HG03442 (cell line): ENCODE measurements around the gene RGS11.
"Not testable (repeated sequence)": the region's sequence is repeated elsewhere in the genome, so short reads cannot be mapped to it uniquely, and the experiment has no call there.

Source experiments
- ATAC-seq: cut with Tn5 transposase; IDR thresholded peaks from one replicate; pipeline ENCODE4 v1.9.1; 2021; ENCODE audit warnings: mild to moderate bottlenecking, moderate library complexity; ENCODE audit not compliant: unreplicated experiment

The RGS11 gene

DNA sequence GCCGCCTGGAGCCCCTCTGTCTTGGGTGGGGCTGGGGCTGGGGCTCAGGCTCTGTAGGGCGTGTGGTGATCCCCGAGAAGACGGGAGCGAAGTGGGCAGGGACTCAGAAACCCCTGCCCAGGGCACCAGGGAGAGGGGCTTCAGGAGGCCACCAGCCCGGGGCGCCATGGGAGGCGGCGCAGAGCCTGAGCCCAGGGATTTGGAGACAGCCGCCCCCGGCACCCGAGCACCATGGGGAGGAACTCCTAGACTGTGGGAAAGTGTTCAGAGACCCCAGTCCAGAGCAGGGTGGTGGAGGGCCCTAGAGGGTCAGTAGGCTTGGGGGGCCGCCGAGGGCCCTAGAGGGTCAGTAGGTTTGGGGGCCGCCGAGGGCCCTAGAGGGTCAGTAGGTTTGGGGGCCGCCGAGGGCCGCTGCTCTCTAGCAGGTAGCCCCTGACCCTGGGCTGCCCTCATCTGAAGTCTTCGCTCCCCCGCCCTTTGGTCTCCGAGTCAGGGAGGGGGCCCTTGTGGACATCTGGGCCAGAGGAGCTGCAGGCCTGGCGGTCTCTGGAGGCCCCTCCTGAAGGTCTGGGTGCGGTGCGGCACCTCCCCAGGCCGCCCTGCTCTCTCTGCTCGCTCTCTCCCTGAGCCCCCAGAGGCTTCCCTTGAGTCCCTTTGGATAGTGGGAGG lies 5.4 kb upstream of the RGS11 start:
- no peak for ATAC-seq

DNA sequence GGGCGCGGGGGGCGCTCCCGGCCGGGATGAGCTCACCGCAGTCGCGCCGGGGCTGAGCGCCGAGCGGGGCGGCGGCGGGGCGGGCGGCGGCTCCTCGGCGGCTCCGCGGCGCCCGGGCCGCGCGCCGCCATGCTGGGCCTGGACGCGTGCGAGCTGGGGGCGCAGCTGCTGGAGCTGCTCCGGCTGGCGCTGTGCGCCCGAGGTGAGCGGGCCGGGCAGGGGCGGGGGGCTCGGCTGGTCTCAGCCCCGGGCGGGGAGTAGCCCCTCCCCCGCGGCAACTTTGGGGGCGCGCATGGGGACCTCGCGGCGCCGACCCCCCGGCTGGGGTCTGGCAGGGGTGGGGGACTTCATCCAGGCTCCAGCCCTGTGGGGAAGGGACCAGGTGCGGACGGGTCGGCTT lies 4.8 kb upstream of the RGS11 start, which contains the start of gene ARHGDIG:
ARHGDIG (plus strand) TSS at position 40 of the 400 bp plus-strand sequence; CDS start at position 130, 90 bp downstream.
- no peak for ATAC-seq

DNA sequence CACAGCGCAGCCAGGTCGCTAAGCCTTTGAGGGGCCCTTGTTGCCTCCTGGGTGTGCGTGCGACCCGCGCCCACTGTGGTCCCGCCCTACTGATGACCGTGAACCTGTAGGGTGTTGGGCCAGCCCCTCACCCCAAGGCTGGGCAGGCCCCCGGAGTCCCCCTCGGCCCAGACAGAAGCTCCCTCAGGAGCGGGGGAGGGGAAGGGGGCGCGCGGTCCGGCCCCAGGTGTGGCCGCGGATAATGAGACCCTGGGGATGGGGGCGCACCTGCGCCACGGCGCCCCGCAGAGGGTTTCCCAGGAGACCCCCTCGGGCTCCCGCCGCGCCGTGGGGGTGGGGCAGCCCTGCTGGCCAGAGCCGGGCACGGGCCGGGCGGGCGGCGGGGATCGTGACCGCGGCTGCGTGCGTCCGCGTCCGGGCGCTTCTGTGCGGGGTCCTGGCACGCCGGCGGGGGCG lies 4.3 kb upstream of the RGS11 start:
- no peak for ATAC-seq

DNA sequence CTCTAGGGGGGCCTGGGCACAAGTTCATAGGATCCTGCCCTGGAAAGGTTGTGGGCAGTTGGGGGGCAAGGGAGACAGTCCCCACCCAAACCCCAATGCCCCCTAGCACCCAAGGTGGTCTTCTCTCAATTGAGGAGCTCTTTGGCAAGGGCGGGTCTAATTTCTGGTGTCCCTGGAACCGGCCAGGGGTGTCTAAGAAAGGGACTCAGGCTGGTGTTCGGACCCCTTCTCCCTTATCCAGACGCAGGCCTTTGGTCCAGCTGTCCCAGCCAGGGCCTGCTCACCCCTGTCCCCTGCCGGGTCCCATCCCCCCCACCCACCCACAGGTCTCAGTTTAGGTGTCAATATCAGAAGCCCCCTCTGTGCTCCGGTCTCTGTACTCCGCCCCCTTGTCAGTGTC lies 3.8 kb upstream of the RGS11 start:
- ATAC-seq = no peak

DNA sequence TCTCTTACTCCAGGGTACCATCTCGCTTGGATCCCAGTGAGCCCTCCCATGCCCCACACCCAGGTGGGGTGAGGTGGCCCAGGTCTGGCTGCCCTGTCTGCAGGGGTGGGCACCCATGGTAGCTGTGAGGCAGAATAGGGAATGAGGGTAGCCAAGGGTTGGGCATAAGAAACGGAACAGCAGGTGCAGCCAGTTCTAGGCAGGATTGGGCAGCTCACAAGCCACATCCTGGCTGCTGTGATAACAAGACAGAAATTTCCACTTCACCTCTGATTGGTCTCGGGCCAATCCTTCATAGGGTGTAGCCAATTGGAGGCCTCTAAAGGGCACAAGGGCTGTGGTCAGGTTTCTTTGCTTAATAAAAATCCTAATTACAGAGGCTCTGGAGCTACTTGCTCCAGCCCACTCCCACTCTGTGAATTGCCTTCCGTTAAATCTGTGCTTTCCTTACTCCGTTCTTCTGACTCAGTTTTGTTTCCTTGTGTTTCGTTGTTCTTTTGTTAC lies 3.2 kb upstream of the RGS11 start:
- ATAC-seq = no peak

DNA sequence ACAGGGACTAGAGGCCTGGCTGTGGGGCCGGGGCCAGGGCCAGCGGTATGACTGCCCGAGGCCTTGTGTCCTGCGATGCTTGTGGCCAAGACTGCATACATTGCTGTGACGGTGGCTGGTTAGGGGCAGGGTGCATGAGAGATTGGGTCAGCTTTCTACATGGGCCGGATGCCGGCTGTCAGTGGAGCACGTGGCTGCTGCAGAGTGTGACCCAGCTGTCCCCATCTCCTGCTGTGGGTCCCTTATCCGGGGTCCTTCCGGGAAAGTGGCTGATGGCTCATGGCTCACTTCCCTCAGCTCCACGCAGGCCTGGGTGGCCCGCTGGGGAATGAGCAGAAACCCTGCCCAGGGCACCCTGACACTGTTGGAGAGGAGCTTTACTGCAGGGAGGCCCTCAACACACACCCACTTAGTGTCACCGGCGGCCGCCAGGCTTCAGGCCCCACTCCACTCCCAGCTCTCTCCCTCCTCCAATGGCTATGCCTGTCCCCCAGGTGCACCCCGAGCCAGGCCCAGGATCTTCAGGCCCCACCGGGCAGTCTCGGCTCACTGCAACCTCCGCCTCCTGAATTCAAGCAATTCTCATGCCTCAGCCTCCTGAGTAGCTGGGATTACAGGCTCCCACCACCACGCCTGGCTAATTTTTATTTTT lies 808 bp upstream of the RGS11 start:
- ATAC-seq = no peak

DNA sequence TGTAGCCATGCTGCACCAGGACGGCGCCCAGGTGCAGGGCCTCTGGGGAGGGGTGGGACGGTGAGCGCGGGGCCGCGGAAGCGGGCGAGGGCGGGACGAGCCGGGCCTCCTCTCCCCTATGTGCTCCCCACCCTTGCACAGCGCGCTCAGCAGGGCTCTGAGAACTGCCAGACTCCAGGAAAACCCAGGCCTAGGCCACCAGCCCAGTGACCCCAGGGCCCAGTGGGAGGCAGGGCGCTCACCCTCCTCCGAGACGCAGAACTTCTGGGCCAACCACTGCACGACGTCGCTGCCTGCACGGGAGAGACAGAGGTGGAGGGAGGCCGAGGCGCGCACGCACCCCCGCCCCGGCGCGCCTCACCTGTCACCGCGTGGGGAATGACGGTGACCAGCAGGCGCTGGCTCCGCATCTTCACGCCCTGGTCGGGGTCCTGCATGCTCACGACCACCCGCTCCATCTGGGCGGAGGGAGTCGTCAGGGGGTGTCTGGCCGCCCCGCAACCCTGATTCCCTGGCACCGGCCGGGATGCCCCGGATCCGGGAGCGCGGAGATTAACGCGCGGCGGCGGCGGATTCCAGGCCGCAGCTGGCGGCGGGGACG lies 603 bp downstream of the RGS11 start:
- no peak for ATAC-seq

DNA sequence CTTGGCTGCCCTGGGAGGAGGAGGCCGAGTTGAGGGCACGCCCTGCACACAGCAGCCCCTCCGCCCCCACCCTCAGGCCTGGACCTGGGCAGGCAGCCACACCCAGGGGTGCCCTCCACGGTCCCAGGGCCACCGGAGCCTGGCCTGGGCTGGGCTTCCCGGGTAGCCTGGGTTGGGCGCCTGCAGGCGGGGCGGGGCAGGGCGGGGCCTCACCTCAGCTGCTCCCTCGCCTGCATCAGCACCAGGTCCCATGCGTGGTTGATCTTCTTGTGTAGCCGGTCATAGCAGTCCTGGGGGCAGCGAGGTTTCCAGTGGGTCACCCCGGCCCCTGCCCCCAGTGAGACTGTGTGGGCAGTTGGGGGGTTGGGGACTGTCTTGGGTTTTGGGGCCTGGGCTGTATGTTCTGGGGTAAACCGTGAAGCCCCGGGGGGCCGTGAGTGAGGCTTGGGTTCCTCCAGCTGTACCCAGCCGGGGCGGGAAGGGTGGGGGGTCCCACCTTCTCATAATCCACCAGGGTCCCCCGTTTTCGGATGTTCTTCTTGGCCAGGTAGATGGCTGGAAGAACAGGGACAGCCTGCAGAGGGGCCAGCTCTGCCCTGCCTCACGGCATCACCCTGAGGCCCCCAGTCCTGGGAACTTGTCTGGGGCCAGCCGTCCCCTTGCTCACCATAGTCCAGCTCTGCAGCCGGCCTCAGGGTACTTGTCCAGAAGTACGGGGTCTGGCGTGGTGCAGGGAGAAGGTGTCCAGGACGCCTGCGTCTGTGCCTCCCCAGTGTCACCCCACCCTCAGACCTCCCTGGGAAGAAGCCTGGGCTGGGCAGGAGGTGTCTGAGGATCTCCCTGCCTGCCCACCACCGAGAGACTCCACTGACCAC lies 2.0 kb downstream of the RGS11 start:
- no peak for ATAC-seq

DNA sequence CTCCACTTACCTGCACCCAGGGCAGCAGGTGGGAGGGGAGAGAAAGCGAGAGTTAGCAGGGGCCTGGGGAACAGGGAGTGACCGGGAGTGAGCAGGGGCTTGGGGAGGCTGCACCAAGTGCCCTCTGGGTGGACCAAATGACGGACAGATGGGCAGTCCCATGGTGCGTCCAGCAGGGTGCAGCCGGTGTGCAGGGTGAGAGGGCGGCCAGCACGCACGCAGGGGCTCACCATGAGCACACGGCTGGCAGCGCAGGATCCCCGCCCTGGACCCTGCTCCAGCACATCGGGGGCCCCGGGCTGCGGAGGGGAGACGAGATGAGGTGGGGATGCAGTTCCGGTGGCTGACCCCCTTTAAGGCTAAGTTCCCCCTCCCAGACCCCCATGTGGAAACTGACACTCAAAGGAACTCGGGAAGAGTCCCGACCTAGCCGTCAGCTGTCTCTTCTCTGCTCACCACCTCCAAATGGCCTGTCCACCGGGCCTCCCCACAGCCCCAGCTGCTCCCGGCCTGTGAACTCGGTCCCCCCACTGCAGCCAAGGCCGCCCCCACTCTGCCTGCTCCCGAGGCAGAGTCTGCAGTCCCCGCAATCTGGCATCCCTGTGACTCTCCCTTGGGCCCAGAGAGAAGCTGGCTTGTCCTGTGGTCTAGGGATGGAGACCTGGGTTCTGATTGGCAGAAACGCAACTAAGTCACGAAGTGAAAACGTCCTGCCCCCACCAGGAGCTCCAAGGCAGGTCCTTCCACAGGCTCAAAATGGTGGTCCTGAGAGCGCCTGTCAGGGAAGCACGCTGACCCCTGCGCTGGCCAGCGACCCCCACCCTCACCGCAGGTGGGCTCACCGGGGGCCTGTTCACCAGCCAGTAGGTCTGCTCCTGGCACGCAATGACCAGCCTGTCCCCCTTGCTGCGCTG lies 2.9 kb downstream of the RGS11 start:
- ATAC-seq = no peak

DNA sequence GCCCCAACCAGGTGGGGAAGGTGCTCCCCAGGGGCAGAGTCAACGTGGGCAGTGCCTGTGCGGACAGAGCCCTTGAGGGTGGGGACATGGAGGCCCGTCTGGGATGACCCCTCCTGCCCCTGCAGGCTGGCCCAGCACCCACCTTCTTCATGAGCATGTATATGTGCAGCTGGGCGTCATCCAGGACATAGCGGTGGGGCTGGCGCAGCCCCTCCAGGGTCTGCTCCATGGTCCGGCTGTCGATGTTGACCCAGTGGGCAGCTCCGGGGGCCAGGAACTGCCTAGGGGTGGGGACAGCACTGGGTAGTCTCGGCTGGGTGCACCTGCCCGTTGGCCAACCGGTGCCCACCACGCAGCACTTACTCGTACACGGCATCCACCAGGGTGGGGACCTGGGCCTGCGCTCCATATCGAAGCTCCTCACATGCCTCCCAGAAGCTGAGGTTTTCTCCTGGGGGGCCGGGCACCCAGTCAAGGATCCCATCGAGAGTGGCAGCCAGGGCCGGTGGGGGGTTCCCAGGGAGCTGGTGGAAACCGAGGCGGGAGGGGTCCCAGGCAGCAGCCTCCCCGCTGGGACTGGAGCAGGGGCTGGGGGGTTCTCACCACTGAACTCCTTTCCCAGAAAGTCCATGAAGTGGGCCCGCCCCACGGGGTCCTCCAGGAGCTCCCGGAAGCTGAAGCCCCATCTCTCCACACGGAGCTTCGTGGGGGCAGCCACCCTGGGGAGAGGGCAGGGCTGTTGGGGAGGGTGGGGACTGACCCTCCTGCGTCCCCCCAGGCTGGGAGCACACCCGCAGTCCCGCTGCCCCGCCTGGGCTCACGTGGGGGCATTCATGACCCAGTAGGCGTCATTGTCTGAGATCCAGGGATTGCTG lies 5.1 kb downstream of the RGS11 start:
- no peak for ATAC-seq

DNA sequence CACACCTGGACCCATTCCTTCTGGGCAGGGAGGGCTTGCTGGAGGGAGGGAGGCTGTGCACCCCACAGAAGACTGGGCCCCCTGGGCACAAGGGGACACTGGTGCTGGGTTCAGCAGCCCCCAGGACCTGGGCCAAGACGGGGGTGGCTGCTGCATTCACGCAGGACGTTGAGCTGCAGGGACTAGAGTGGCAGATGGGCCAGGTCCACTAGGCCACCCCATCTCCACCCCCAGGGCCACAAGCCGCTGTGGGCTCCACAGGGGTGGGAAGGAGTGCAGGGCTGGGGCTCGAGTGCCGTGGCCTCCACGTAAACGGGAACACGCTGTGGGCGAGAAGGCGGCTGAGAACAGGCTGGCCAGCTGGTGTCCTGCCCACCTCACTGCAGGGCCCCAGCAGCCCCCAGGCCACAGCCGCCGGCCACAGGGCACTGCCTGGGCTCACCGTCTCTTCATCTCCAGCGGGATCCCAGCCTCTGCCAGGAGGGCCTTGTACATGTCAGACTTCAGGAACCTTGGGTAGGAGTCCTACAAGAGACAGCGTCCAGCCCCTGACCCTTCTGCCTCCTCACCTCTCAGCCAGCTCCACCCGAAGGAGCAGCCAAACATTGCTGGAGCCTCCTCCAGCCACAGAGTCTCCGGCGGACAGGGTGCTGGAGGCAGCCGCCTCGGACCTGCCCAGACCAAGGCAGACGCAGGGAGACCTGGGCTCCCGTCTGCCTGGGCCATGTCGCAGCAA lies 6.5 kb downstream of the RGS11 start:
- ATAC-seq = no peak

DNA sequence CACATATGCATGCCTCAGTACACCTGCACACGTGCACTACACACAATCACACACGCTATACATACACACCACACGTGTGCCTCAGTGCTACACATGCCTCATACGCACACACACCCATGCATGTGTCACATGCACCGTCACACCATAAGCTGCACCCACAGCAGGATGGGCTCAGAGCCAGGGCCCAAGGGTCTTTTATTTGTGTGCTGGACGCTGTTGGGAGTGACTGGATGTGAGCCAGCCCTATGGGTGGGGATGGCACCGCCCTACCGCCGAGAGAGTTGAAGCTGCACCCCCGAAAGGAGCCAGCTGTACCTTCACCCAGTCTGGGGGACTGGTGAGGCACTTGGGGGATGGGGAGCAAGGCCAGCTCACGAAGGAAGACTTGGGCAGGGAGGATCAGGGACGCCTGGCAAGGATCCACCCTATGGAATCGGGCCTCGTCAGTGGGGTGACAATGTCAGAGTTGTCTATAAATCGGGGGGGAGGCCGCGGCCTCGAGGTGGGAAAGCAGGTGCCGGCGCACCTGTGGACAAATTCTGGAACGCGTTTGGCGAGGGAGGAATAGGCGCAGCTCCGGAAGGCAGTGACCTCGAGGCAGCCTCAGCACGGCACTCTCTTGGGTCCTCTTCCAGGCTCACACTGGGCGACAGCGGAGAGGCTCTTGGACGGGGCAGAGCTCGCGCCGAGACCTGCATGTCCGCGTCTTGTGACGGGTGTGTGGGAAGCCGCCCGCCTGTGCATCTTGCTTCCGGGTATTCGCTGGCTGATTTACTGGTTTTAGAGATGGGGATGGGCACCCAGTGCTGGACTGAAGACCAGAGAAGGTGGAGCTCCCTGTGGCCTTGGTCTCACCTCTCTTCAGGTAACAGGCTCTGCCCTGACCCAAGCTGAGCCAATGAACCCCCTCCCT lies 7.3 kb downstream of the RGS11 start:
- ATAC-seq = no peak

DNA sequence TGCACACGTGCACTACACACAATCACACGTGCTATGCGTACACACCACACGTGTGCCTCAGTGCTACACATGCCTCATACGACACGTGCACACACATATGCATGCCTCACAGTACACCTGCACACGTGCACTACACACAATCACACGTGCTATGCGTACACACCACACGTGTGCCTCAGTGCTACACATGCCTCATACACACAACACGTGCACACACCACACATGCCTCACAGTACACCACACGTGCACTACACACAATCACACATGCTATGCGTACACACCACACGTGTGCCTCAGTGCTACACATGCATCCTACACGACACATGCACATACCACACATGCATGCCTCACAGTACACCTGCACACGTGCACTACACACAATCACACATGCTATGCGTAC lies 8.2 kb downstream of the RGS11 start:
- not testable (repeated sequence) for ATAC-seq

DNA sequence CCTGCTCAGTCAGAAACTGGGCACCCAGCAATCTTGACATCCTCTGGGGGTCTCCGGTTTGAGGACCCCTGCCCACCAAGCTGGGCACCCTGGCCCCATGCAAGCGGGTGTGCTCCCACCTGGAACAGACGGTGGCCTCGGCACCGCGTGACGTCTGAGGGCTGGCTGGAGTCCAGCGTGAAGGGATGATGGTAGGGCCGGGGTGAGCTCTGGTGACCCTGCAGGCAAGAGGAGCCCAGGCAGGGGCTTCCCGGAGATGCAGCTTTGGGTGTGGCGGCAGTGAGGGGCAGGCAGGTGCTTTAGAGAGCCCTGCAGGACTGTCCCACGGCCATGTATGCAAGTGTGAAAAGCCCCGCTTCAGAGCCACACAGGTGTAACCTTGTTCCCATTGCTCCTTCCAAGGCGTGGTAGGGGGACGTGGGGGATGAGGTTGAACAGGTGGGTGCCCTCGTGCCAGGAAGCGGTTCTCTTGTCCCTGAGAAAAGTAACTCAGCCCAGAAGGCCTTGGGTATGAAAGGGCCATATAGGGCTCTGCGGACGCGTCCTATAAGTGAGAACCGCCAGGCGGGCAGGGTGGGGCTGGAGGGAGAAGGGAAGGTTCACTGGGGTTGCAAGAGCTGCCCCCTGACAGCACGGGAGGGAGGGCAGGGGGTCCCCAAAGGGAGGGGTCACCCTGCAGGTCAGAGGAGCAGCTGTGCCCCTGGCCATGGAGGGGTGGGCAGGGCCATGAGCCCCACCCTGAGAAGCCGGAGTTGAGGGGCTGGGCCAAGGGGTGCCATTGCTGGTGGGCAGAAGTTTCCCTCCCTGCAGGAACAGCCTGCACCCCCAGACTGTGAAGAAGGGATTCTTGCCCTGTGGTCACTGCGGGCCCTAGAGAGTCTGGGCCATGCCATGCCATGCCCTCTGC lies 9.2 kb downstream of the RGS11 start:
- ATAC-seq = no peak

DNA sequence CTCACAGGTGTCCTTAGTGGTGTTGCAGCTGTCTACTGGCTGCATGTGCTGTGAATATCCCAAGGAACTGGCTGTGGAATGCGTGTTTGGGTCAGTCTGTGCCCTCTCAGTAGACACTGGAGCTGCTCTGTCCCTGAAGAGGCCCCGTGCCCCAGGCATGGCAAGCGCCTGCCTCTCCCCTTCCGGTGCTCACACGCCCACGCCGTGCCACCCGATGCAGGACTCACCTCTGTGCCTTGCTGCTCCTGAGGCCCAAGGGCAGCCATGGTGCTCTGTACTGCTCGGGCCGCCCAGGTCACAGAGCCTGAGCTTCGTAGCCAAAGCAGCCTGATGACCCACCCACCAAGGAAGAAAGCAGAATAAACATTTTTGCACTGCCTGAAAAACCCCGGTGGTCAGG lies 10.0 kb downstream of the RGS11 start:
- no peak for ATAC-seq

DNA sequence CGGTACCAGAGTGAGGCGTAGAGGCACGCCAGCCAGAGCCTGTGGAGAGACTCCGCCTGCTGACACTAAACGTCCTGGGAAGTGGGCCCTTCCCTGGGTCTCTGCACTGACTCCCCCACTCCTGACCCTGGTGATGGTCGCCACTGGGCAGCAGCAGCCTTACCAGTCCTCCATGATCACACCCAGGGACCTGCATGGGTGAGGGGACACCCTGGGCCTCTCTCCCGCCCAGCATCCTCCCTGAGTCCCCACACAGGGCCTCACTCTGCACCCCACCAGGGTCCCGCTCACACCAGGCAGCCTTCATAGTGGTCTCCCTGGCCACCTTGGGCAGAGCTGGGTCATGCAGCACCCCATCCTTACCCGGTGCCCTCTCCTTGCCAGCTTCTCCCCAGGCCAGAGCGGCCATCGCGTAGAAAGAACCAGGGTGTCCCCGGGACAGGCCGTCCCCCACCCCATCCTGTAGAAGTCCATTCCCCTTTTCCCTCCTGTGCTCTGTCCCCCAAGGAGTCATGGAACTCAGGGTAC lies 10.7 kb downstream of the RGS11 start:
- ATAC-seq = no peak
